NCI-H128 (cell line): ENCODE measurements around the gene PLCG2.
"Not testable (repeated sequence)": the region's sequence is repeated elsewhere in the genome, so short reads cannot be mapped to it uniquely, and the experiment has no call there.

Experiments used
- DNase-seq: peaks from one replicate; lab custom pipeline; 2025; ENCODE audit not compliant: unreplicated experiment; lab: John Stamatoyannopoulos, UW

The PLCG2 gene

DNA sequence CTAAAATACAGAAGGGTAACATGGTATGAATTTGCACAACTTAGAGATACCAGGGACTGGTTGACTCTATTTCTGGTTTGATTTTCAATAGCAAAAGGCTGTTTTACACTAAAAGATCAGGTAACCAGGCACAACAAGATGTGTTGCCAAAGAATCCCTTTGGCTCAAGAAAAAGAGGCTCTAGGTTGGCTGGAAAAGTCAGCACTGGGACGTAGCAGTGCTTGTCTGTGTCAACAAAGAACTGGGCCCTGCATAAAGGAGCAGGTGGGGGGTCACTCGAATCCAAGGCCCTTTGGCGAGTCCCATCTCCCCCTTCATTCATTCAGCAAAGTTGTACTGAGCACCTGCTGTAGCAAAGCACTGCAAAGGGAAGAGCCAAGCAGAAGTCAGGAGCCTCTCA, 213.8 kb downstream of the PLCG2 start:
- no peak for DNase-seq

DNA sequence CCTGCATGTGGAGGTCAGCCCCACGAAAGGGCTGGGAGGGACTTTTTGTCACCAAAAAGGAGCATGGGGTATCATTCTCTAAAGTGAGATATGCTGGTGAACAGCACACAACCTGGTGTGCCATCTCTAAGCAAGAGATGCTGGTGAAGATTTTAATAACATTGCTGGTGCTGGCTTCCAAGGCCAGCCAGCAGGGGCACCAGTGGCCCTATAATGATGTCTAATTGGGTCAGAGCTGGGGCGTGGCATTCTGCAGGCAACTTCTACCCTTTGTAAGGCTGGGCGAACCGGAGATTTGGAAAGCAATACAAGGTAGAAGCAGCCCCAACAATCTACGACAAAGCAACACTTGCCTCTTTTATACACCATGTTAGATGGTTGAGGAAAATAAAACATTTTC, 215.4 kb downstream of the PLCG2 start:
- DNase-seq: no peak

DNA sequence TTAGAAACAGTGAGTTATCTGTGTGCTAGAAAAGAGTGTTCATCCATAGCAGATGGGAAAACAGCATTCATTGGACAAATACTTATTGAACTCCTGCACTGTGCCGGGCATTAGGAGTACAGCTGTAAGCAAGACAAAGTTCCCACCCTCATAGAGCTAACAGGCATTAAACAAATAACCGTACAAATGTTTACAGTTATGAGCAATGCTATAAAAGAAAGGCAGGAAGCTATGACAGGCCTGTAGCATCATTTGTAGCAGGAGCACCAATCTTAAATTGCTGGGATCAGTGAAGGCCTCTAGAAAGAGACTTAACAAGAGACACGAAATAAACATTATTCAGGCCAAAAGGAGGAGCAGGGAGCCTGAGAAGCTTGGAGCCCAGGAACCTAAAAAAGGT, 216.6 kb downstream of the PLCG2 start:
- DNase-seq: no peak

DNA sequence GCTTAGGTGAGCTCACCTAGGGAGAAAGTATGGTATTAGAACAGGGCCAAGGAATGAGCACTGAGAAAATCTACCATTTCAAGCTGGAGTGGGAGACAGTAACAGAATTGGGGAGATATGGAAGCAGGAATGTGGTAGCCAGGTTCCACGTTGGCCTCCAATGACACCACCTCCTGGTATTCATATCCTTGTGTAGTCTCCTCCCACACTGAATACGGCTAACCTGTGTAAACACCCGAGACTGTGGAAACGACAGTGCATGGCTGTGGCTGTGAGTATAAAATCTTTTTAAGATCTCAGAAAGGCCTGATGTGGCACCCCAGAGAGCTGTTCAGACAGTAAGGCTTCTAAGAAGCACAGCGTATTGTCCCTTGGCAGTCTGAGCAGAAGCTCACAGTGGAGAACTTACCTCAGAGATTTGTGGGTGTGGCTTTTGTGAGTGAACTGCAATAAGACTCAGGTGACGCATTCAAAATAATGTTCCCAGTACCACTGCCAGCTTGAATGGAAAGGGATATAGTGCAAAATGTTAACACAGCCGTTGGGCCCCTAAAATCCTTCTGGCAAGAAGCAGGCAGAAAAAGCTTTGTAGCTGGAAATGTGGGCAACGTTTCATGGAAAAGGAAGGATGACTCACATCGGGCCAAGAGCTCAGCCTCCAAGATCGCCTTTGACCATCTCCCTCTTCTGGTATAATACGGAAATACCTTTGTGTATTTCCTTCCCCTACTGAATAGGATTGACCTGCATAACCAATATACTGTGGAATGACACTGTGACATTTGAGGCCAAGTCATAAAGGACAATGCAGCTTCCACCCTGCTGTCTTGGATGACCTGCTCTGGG, 217.8 kb downstream of the PLCG2 start:
- no peak for DNase-seq

DNA sequence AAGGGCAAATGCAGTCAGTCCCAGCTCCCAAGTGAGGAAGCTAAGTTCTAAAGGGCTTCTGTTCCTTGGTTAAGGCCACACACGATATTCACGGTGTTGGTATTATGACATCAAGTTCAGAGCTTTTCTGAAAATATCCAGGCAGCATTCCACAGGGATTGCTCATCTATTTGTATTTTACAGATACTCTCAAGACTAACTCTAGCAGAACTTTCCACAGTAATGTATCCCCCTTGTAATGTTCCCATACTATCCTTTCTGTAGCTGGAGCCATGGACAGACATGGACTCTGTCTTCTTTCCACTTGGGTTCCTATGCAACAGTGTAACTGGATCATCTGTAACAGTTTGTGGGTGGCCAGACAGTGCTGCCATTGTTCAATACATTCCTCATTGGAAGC, 218.6 kb downstream of the PLCG2 start:
- DNase-seq: no peak

DNA sequence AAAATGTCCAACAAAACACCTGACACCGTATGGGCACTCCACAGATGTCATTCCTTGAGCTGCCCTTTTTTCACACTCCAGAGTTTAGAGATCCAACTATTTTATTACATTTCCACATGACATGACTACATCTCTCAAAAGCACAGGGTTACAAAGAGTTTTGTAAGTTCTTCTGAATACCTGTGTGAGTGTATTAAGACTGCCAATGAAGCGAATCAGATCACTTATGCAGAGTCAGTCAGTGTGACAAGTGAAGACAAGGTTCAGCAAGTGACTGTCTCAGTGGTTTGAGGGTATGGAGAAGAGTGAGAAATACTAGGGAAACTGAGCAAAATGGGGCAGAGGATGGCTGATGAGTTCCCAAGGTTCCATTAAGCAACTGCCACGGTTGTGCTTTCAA, 223.7 kb downstream of the PLCG2 start:
- no peak for DNase-seq

DNA sequence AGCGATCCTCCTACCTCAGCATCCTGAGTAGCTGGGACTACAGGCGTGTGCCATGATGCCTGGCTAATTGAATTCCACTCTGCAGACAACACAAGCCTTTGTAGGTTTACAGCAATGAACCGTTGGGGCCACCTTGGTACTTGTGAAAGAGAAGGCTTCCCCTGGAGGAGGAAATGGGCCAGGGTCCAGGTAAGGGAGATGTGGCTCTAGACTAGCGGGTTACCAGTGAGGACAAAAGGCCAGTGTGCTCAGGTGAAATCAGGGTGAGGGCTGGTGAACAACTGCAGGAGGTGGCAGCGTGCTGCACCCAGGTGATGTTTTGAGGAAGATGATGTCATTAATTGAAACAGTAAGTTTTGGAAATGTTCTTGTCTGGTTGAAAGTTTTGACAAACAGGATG, 225.5 kb downstream of the PLCG2 start:
- no peak for DNase-seq

DNA sequence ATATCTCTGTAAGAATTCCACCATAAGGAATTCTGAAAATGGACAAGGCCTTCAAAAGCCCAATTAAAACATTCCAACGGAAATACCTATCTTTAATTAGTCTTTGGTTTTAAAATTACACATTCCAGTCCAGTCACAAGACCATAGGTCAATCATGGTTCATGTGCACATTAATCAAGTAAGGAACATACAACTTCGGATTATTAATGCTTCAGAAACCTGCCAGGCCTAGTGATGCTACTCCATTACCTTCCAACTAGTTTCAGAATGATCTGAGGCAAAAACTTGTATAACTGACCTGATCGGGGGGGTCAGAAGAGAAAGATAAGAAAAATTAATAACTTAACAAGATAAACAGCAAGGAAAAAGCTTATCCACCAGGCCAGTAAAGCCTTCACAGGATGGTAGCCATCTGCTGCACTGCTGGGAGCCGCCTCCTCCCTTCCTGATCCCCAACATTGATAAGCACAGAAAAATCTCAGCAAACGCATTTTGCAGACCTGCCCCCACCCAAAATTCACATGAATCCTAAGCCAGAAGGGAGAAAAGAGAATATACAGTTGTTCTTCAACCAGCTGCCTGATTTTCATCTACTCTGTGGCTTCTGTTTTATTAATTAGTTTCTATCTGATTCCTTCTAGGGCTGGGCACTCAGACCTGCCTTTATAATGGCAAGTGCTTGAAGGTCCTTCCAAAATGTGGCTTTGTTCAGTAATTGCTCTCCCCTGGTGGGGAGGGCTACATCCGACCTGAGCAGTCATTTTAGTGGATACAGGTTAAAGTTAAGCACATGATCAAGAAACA, 226.1 kb downstream of the PLCG2 start:
- peak; percentile 0 for DNase-seq

DNA sequence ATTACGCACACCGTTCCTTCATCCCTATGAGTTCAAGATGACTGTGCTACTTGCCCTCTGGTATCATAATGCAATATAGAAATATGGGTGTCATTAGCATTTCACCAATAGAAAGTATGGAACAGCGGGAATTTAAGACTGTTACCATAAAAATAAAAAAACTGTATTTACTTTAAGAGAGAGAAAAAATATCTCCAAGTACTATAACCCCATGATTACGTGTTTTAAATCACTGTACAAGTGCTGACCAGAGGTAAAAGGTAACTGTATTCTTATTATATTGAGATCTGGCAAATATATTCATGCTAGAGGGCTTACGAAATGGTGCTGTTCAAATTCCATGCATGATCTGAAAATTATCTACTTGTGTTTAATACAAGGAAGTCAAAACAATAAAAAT, 226.9 kb downstream of the PLCG2 start:
- no peak for DNase-seq

DNA sequence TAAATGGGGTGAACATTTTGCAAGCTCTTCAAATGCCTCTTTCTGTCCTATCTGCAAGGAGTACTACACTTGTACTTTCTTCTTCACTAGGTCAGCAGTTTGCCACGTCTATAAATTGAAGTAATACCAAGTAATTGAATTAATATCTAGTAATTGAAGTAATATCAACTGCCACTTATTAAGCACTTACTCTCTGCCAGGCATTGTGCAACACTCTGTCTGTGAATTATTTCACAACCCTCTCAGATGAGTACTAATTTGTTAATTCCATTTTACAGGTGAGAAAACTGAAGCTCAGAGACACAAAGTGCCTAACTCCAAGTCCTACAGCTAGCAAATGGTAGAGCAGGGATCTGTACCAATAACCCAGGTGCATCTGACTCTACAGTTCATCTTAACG, 228.1 kb downstream of the PLCG2 start:
- DNase-seq: no peak

DNA sequence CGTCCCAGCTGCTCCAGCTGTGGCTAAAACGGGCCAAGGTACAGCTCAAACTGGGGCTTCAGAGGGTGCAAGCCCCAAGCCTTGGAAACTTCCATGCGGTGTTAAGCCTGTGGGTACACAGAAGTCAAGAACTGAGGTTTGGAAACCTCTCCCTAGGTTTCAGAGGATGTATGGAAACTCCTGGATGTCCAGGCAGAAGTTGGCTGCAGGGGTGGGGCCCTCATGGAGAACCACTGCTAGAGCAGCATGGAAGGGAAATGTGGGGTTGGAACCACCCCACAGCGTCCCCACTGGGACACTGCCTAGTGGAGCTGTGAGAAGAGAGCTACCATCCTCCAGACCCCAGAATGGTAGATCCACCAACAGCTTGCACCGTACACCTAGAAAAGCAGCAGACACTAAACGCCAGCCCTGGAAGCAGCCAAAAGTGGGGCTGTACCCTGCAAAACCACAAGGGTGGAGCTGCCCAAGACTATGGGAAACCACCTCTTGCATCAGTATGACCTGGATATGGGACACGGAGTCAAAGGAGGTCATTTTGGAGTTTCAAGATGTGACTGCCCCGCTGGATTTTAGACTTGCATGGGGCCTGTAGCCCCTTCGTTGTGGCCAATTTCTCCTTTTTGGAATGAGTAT, 230.0 kb downstream of the PLCG2 start:
- no peak for DNase-seq

DNA sequence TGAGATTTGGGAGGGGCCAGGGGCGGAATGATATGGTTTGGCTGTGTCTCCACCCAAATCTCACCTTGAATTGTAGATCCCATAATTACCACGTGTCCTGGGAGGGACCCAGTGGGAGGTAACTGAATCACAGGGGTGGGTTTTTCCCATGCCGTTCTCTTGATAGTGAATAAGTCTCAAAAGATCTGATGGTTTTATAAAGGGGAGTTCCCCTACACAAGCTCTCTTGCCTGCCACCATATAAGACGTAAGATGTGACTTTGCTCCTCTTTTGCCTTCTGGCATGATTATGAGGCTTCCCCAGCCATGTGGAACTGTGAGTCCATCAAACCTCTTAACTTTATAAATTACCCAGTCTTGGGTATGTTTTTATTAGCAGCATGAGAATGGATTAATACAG, 230.7 kb downstream of the PLCG2 start:
- not testable (repeated sequence) for DNase-seq

DNA sequence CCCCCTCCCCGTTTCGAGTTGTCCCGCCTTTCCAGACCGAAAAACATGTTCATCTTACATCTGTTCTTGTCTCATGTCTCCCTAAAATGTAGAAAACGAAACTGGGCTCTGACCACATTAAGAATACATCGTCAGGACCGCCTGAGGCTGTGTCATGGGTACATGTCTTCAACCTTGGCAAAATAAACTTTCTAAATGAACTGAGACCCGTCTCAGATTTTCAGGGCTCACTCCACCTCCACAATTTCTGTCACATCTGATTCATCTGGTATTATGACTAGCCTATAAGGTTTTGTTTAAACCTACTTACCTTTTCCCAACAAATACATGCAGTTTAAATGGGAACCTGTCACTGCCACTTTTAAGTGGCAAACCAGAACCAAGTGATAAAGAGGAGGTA, 231.6 kb downstream of the PLCG2 start:
- DNase-seq: no peak

DNA sequence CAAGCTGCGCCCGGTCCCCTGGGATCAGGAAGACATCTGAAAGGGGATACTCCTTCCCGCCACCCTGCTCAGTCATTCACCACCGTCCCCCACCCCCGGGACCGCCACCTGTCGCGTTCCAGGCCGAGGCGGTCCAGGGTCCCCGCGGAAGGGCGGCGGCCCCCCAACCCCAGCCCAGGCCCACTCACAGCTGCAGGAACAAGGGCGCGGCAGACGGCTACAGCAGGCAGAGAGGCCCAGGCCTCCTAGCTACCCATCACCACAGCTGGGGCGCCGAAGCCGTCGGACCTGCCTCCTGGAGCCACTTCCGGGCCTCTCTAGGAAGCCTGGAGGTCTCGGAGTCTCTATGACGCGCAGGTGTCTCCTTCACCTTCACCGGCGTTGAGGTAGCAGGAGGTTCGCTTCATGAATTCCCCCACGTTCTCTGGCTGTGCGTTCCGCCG, 232.1 kb downstream of the PLCG2 start, which contains the start of gene SDR42E1:
Gene SDR42E1 (minus strand): TSS at position 272 of the 443 bp plus-strand sequence. CDS start 10,612 bp downstream, outside the sequence.
- peak; percentile 34 for DNase-seq
